Measurements from ENCODE around the gene SACS.

SACS gene, protein sequence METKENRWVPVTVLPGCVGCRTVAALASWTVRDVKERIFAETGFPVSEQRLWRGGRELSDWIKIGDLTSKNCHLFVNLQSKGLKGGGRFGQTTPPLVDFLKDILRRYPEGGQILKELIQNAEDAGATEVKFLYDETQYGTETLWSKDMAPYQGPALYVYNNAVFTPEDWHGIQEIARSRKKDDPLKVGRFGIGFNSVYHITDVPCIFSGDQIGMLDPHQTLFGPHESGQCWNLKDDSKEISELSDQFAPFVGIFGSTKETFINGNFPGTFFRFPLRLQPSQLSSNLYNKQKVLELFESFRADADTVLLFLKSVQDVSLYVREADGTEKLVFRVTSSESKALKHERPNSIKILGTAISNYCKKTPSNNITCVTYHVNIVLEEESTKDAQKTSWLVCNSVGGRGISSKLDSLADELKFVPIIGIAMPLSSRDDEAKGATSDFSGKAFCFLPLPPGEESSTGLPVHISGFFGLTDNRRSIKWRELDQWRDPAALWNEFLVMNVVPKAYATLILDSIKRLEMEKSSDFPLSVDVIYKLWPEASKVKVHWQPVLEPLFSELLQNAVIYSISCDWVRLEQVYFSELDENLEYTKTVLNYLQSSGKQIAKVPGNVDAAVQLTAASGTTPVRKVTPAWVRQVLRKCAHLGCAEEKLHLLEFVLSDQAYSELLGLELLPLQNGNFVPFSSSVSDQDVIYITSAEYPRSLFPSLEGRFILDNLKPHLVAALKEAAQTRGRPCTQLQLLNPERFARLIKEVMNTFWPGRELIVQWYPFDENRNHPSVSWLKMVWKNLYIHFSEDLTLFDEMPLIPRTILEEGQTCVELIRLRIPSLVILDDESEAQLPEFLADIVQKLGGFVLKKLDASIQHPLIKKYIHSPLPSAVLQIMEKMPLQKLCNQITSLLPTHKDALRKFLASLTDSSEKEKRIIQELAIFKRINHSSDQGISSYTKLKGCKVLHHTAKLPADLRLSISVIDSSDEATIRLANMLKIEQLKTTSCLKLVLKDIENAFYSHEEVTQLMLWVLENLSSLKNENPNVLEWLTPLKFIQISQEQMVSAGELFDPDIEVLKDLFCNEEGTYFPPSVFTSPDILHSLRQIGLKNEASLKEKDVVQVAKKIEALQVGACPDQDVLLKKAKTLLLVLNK (N-terminal part only)

DNA sequence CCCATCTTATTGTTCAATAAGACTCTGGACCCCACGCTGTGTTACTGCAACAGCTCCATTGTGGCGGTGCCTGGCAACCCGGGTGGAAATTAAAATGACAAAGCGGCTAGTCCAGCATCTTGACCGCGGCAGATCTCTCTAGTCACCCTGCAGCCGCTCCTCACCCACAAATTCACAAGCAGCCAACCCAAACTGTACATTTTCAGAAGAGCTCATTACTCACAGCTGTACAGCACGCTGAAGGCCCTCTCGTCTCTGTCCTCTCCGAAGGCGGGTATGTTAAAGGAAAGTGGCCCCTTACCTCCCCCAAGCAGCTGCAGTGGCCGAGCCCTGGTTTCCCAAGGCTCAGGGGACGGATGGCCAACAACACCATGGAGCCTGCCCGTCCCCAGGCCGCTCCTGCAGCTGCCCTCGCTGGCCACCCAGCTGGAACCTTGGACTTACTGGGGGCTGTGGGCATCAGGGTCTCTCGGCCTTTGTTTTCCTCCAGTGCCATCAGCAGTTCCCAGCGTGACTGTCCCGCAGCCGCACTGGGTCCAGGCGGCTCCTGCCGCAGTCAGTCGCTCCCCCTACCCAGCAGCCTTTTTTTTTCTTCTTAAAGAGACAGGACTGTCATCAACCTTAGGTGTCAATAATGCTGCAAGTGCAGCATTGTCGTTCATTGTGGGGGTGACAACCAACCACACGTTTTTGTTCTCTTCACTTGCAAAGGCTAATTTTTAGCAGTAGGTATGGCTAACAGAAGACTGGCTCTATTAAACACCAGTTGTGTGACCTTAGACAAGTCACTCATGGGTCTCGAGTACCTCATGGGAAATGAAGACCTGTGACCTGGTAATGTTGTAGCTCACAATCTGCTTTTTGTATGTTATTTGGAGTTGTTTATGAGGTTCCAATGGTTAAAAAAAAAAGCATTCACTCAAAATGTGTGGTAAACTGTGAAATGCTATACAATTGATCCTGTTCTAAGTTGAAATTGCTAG is at the start of gene SACS:
Gene SACS, minus strand, starts transcription at position 532 of the 983 bp plus-strand sequence. CDS start 22,463 bp downstream, outside the sequence.
- DNase-seq = peak; percentile 54

DNA sequence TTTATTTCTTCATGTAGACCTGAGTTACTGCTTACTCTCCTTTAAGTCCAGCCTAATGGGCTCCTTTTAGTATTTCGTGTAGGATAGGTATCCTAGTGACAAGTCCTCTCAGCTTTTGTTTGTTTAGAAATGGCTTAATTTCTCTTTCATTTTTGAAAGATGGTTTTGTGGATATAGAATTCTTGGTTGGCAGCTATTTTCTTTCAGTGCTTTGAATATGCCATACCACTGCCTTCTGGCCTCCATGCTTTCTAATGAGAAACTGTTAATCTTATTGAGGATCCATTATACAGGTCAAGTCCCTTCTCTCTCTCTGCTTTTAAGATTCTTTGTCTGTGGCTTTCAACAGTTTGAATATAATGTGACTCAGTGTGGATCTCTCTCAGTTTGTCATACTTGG is 46.8 kb upstream of the SACS start:
- DNase-seq = no peak

DNA sequence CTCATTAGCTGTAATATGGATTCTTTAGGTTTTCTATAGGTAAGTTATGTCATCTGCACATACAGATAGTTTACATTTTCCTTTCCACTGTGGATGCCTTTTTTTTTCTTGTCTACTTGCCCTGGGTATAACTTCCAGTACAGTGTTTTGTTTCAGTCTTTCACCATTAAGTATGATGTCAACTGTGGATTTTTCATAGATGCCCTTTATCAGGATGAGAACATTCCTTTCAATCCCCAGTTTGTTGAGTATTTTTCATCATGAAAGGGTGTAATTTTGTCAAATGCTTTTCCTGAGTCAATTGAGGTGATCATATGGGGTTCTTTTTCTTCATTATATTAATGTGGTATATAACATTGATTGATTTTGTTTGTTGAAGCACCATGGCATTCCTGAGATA is 43.6 kb upstream of the SACS start:
- DNase-seq = no peak

DNA sequence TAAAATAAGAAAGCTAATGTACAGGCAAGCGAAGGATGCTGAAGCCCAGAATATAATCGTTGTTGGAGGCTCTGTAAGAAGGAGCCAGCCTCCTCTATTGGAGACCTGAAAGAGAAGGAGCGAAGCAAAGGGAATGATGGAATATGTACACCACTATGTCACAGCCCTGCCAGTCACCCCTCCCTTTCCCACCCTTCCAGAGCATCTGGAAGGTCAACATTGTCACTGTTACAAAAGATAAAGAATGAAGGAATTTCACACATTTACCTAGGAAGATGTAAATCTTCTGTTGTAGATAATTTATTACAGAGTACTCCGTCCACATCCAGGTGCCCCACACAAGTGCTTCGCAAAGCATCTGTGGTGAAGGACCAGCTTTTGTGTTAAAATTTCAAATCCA is 39.7 kb upstream of the SACS start:
- DNase-seq = no peak

DNA sequence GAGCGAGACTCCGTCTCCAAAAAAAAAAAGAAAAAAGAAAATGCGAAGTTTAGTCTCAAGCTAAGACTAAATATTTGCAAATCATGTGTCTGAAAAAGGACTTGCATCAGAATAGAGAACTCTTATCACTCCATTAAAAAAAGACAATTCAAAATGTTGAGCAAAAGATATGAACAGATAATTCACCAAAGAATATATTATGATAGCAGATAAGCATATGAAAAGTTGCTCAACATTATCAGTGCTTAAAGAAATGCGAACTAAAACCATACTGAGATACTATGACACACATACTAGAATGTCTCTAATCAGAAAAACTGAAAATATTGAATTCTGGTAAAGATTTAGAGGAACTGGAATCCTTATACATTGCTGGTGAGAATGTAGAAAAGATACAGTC is 38.7 kb upstream of the SACS start:
- no peak for DNase-seq

DNA sequence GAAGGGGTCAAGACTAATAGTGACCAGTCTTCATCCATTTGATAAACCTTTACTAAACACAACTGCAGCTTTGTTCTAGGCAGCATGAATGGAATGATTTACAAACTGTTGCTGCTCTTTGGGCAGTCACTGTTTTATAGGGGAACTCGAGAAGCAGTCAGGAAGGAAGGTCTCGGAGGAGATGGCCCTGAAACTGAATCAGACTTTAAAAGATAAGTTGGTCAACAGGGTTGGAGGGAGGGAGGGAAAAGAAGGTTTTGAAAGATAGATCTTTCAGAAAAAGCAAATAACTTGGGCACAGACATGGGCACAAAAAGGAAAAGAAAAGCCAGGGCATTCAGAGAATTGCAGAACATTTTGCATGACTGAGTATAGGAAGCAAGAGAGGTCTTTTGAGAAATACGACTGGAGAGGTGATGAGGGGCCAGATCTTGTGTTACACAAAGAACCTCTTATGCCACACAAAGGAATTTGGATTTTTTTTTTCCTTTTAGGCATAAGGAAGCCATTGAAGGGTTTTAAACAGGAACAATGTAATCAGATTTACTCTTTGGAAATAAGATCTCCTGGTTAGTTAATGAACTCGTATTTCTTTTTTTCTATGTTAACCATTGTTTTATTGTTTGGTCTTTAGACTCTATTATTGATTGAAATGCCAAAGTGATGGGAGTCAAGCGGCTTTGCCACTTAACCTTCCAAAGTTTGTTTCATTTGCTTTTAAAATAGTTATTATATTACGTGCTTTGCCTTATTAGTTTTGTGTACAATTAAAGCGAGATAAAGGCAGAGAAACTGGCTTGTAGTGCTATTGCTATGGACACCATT is 37.5 kb upstream of the SACS start:
- no peak for DNase-seq

DNA sequence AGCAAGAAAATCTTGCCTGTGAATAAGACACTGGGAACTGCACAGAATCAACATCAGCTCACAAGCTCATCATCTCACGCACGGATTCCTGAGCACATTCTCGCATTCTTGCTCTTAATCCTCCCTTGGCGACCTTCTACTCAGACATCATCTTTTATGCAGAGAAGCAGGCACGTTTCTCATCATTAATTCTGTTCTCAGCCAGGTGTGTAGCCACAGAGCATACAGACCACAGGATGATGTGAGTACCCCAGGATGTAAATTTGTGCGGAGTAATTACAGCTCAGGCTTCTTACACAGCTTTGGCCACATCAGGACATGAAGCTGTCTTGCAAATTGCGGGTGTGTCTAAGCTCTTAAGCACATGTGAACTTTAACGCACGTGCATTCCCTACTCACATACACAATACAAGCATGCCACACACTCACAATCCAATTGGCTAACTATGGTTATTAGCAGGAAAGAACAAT is 36.5 kb upstream of the SACS start:
- no peak for DNase-seq

DNA sequence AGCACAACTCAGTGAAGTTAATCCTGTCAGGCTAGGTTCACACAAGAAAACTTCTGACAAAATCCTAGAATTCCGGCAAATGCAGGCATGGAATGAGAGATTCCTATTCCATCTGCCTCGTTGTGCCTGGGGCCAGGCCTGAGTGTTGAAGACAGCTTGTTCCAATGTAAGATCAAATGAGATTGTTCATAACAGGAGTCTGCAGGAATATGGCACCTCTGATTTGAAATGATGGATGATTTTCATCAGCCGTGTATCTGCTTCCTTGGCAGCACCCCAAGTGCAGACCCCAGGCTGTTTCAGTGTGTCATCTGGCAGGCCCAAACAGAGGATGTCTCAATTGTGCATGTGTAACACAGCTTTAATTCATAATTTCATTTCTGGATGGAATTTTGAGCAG is 35.3 kb upstream of the SACS start:
- DNase-seq = no peak

DNA sequence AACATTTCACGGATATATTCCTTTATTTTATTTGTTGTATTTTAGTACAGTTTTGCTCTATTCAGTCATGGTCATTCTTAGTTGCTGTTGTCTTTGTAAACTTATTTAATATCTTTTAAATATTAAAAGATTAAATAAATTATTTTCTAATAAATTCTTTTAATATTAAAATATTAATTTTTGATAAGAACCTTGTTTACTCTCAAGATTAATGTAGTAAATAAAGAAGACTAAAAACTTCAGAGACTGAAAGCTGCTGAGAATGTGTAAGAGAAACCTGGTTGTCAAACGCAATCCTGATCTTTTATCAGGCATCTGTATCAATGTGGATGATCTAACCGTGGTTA is 34.4 kb upstream of the SACS start:
- DNase-seq = no peak

DNA sequence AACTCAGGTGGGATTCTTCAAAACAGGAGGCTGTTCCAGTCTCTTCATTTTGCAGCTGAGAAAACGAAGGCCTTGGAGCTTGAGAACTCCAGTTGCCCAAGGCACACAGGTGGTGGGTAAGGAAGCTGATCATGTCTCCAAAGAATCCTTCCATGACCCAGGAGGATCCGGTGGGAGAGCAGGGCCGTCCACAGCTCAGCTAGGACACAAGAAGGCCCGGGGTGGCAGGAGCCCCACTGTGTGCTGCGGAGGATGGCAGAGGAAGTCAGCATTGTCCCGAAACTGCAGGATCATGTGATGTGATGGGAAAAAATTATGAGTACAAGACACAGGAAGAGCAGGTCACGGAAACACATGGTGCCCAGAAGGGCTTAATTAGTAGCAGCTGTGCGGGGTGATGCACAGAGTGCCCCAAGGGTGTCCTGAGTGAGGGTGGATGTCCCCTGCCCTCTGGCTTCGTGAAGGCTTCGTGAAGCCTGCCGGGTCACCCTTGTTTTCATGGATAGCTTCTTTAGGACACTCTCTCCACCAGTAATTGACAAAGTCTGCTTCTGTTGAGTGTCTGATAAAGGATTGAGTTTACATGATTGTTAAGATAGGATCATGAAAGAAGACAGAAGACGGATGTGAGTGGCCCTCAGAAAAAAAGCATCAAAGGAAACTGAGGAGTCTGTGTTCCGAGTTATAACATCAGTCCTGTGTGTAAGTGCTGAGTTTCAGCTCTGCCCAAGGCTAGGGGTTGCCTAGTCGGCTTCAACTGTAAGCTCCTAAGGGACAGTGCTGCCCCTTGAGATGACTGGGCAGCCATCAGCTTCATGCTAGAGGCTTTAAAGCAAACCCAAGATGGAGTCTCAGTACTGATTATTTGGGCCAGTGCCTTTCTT is 33.8 kb upstream of the SACS start:
- no peak for DNase-seq

DNA sequence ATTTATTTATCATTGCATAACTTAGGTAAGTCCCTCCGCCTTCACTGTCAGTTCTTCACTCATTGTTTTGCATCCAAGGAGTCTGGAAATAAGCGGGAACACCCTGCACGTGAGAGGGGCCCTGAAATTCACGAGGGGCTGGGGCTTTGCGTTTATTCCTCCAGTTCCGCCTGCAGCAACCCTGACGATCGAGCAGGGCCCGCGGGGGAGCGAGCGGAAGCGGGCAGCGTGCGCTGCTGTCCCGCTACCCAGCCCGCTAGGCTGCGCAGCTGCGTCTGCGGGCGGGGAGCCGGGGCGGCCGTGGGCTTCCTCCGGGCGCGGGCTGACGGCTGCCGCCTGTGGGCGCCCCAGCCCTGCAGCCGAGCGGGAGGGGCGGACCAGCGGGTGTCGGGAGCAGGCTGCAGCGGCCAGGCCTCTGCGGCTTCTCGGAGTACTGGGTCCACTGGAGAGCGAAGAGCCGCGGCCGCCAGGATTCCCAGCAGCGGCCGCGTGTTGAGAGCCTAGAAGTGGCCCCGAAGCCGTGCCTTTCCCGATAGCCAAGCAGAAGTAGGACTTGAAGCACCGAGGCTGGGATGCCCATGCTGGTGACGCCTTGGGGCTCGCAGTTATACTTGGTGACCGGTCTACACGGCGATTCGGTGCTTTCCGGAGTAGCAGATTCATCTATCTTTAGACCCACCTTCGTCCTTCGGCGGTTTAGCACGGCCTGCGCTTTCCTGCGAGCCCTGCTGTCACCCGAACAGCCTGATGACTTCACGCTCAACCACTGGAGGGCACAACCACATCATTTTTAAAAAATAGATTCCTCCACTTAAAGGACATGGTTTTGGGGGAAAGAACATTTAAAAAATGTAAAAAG is 32.9 kb upstream of the SACS start:
- peak; percentile 83 for DNase-seq

DNA sequence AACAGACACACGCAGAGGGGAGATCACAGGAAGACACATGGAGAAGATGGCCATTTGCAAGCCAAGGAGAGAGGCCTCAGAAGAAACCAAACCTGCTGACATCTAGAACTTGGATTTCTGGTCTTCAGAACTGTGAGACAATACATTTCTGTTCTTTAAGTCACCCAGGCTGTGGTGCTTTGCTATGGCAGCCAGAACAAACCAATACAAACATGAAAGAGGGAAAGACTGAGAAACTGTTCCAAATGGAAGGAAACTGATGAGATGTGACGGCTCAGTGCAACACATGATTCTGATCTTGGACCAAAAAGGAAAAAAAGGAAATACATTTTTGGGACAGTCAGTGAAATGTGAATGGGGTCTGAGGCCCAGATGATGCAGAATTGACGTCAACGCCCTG is 30.2 kb upstream of the SACS start:
- no peak for DNase-seq

DNA sequence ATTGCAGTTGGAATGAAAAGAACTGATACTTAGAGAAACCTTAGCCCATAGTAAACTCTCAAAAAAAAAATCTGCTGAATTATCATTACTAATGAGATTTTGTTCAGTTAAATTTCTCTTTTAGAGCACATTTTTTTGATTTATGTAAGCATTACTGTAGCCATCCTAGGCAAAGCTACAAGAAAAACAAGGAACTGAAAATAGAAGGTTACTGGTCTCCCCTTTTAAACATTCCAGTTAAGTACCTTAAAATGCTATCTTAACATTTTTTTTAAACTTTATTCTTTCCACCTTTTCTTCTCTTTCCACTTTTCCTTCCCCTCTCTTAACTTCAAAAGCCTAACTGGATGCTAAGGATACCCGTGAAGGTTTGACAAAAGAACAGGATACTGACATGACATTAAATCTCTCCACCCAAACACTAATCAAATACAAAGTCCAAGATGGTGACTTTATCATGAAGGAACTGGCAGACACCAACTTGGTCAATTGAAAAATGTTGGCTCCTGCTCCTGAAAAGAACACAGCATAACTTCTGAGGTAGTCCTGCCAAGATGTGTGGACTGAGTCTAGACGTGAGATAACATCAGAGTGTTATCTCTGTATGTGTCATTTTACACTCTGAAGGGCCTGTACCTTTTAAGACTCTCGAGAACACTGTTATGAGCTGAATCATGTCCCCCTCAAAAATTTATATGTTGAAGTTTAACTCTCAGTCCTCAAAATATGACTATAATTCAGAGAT is 29.5 kb upstream of the SACS start:
- peak; percentile 34 for DNase-seq

DNA sequence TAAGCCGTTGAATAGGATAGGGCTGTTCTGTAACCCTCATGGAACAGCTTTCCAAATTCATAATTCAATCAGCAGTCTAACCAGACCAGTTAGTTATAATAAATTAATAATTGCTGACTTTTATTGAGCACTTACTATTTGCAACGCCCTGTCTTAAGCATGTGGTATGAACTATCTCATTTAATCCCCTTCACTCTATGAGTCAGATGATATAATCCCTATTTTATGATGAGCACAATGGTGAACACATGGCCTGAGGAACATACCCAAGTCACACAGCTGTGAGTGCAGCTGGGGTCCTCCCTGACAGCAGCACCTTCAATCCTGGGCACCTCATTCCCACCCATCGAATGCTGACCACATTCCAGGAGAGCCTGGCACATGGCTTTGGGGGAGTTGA is 28.0 kb upstream of the SACS start:
- DNase-seq = no peak

DNA sequence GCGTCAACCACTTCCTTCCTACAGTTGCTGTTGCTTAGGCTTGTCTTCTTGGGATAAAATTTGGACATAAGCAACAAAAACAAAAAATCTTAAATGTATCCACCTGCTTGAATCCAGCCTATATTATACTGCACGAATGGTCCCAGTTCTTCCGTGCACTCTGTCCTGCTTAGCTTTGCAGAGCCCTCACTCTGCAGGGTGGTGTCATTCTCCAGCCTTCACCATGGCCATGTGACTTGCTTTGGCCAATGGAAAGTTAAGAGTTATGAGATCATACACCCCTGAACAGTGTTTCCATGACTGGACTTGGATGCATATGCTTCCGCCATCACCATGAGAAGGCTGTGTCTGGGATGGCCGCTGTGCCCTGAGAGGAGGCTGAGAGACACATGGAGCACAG is 27.4 kb upstream of the SACS start:
- DNase-seq = no peak

DNA sequence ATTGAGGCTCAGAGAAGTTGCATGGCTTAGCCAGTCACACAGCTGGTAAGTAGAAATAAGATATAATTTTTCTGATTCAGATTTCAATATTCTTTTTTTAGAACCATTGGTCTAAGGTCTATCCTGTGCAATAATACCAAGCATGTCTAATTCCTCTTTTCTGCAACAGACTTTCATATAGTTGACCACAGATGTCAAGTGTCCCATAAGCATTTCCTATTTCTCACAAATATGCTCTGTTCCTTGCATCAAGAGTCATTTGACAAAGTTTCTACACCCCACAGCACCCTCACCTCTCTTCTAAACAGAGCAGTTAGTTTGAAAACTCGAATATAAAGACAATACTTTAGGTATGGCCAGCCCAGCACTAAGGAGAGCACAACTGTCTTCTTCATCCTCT is 26.8 kb upstream of the SACS start:
- DNase-seq = peak; percentile 61

DNA sequence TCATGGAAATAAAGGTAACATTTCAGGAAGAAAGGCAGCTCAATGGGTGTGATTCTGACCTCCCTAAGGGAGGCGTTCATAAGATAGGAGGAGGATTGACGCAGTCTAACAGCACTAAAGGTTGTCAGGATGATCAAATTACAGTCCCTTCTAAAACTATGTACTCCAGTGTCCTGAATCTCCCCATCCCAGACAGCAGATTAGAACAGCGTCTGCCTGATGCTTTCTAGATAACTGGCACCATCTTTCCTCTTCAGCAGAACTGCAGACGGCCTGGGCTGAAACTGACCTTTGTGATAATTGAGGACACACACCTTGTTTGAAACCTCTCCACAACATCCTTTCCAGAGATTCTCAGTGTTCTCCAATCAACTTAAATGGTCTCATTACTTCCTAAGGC is 25.5 kb upstream of the SACS start:
- DNase-seq = no peak

DNA sequence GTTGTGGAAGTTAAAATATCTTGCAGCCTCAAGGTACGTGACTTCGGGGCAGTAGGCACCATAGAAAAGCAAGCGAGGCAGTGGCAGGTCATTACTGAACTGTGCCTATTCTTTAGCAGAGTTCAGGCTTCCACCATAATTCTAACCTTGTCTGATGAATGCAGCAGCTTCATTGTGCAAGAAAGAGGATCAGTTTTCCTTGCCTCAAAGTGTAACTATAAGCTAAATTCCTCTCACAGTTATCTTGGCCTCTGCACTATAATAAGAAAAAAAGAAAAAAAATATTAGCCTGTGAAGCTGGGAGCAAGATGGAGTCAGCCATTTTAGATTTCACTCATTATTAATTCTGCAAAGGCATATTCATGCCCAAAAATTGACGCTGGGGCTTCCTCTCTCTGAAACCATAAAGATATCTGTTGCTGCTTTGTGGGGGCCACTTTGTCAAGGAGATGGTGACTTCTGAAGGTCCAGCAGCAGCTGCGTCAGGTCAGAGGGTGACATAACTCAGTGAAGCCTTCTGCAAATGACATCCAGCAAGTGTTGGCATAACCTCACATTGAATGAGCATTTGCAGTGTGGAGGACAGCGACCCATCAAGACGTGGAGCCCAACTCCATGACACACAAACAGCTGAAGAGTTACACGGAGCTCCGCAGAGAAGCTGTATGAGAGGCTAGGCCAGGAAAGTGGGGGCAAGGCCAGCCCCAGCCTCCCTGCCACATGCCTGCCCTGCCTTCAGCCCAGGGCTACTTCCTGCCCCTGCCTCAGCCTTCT is 23.1 kb upstream of the SACS start:
- no peak for DNase-seq

Measured in RPMI8226 (cell line).